Testis (tissue), 2 donors: ENCODE measurements around the gene MAGI1.

Experiments used
- POLR2A ChIP-seq: fragments of 450-650 bp; IDR thresholded peaks from one replicate; pipeline ENCODE4 v1.6.1; 2017; ENCODE audit warnings: antibody characterized with exemption, mild to moderate bottlenecking, moderate library complexity
- TF ChIP-seq, protein P1 (sequence below), 3 experiments: fragments of 450-650 bp in 2 of 3; fragments of 200-600 bp in 1 of 3; sonication (generic) in 1 of 3; IDR thresholded peaks; one replicate each; pipeline ENCODE4 v1.5.1; 2016 to 2019; ENCODE audit warnings: antibody characterized with exemption in 3 of 3, mild to moderate bottlenecking in 2 of 3, moderate library complexity in 1 of 3

DNA sequence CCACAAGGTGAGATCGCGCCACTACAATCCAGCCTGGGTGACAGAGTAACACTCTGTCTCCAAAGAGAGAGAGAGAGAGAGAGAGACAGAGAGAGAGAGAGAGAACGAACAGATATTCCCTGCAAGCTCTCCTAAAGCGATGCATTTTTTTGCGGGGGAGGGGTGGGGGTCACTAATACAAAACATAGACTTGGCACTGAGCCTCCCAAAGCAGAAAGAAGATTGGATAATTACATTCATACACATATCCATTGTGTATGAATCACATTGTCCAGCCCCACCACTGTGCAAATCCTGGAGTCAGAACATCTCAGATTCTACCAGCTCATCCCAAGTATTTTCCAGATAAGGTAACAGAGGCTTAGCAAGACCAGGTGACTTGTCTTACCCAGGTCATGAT lies 459.9 kb downstream of the MAGI1 start:
- TF ChIP-seq, protein P1, sequence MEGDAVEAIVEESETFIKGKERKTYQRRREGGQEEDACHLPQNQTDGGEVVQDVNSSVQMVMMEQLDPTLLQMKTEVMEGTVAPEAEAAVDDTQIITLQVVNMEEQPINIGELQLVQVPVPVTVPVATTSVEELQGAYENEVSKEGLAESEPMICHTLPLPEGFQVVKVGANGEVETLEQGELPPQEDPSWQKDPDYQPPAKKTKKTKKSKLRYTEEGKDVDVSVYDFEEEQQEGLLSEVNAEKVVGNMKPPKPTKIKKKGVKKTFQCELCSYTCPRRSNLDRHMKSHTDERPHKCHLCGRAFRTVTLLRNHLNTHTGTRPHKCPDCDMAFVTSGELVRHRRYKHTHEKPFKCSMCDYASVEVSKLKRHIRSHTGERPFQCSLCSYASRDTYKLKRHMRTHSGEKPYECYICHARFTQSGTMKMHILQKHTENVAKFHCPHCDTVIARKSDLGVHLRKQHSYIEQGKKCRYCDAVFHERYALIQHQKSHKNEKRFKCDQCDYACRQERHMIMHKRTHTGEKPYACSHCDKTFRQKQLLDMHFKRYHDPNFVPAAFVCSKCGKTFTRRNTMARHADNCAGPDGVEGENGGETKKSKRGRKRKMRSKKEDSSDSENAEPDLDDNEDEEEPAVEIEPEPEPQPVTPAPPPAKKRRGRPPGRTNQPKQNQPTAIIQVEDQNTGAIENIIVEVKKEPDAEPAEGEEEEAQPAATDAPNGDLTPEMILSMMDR (IDR thresholded peaks at IDR 0.05): no peak
- TF ChIP-seq POLR2A: no peak
